Ascending aorta (tissue), 2 donors: Measurements from ENCODE around the gene MORC4. TPM values are rescaled to one million over a fixed set of nuclear protein-coding genes. Genes with fewer than 3 reads are reported as not detected.

Experiments
- DNase-seq, 2 donors: peaks; one replicate each; pipeline ENCODE4 v3.0.0-alpha.2; 2019; ENCODE audit warnings: low spot score in 2 of 2
- H3K27ac ChIP-seq, 2 donors: fragments of 200-600 bp; sonication (generic); one replicate each; pipeline ENCODE4 v1.5.1; 2016 to 2017; ENCODE audit warnings: mild to moderate bottlenecking in 1 of 2
- H3K27me3 ChIP-seq: fragments of 200-600 bp; sonication (generic); one replicate; pipeline ENCODE4 v1.5.1; 2017
- H3K36me3 ChIP-seq, 2 donors: fragments of 200-600 bp; sonication (generic); one replicate each; pipeline ENCODE4 v1.5.1; 2016
- H3K4me1 ChIP-seq, 2 donors: fragments of 200-600 bp; sonication (generic); one replicate each; pipeline ENCODE4 v1.5.1; 2016 to 2017; ENCODE audit warnings: mild to moderate bottlenecking in 1 of 2
- H3K4me3 ChIP-seq, 2 donors: fragments of 200-600 bp; sonication (generic); one replicate each; pipeline ENCODE4 v1.5.1; 2016 to 2017; ENCODE audit warnings: mild to moderate bottlenecking in 1 of 2
- H3K9me3 ChIP-seq, 2 donors: fragments of 200-600 bp; sonication (generic); one replicate each; pipeline ENCODE4 v1.5.1; 2016
- intact Hi-C: fragments of 100-400 bp; cut with DNase I; formaldehyde crosslinking; loops from one replicate; pipeline ENCODE4 v1.15.1; 2023
- total RNA-seq: library from RNA; depleted of rRNA; stranded (reverse); fragments of >200 nt; gene quantifications from one replicate; pipeline ENCODE4 v1.1.0, GENCODE V29; 2016
- TF ChIP-seq, protein P1 (sequence below), 3 experiments: fragments of 200-600 bp in 2 of 3; fragments of 450-650 bp in 1 of 3; sonication (generic) in 2 of 3; IDR thresholded peaks; one replicate each; pipeline ENCODE4 v1.5.1; 2016 to 2019; ENCODE audit warnings: antibody characterized with exemption in 3 of 3, mild to moderate bottlenecking in 1 of 3, moderate library complexity in 1 of 3

Gene MORC4
- total RNA-seq, 1 donor from 2014 or later, result 7.1 TPM

DNA sequence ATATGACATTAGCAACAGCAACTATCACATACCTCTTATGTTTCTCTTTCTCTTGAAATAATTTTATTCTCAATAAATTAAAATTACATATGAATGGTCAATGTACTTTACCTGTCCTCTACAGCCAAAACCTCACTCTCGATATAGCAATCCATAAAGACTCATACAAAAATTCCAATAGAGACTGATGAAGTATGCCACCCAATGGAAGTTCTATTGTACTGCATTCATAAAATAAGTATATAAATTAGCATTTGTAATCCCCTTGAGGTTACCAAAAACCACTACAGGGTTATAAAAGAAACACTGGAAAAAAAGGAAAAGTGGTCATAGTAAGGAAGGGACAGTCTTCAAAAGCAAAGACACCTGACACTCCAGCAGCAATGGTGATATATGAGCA, 47.0 kb downstream of the MORC4 start:
- Histone ChIP-seq H3K27me3 (no peaks in the 10 kb centered on the region), H3K9me3 (no peaks in the 10 kb centered on the region), H3K4me3 (no peak overlapping the region), H3K27ac (no peak overlapping the region), H3K4me1 (no peaks in the 10 kb centered on the region), H3K36me3 (no peaks in the 10 kb centered on the region)
- intact Hi-C loops, result loop anchor here (2.0 kb wide), 1 partner anchor 58 kb away; no protein-coding TSS in a partner anchor
- TF ChIP-seq, protein P1, sequence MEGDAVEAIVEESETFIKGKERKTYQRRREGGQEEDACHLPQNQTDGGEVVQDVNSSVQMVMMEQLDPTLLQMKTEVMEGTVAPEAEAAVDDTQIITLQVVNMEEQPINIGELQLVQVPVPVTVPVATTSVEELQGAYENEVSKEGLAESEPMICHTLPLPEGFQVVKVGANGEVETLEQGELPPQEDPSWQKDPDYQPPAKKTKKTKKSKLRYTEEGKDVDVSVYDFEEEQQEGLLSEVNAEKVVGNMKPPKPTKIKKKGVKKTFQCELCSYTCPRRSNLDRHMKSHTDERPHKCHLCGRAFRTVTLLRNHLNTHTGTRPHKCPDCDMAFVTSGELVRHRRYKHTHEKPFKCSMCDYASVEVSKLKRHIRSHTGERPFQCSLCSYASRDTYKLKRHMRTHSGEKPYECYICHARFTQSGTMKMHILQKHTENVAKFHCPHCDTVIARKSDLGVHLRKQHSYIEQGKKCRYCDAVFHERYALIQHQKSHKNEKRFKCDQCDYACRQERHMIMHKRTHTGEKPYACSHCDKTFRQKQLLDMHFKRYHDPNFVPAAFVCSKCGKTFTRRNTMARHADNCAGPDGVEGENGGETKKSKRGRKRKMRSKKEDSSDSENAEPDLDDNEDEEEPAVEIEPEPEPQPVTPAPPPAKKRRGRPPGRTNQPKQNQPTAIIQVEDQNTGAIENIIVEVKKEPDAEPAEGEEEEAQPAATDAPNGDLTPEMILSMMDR (IDR thresholded peaks at IDR 0.05), result peak in 1 of 3 experiments; percentile 33
- DNase-seq, result no peak

DNA sequence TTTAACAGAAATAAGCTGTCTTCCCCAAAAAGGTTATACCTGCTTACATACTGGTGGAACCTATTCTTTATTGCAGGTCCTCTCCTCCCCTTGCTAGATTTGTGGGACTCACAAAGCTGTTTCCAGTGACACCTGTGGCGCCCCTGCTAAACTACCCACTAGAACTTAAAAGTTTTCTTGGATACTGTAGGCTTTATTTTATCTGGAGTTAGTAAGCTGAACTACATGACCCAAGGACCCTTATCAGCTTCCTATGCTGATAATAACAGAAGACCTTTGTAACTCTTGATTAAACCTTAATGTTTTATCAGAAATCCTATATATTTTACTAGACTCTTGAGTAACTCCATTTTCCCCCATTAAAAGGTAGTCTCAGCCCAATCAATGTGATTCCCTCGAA, 47.5 kb downstream of the MORC4 start:
- no peaks in the 10 kb centered on the region for H3K9me3 ChIP-seq
- intact Hi-C loops, result loop anchor here (2.0 kb wide), 1 partner anchor 58 kb away; no protein-coding TSS in a partner anchor
- no peaks in the 10 kb centered on the region for H3K4me1 ChIP-seq
- H3K4me3 ChIP-seq, result no peak overlapping the region
- TF ChIP-seq, protein P1 (IDR thresholded peaks at IDR 0.05), result no peak
- DNase-seq, result no peak
- H3K27me3 ChIP-seq, result no peaks in the 10 kb centered on the region
- H3K27ac ChIP-seq, result no peak overlapping the region
- H3K36me3 ChIP-seq, result no peaks in the 10 kb centered on the region

DNA sequence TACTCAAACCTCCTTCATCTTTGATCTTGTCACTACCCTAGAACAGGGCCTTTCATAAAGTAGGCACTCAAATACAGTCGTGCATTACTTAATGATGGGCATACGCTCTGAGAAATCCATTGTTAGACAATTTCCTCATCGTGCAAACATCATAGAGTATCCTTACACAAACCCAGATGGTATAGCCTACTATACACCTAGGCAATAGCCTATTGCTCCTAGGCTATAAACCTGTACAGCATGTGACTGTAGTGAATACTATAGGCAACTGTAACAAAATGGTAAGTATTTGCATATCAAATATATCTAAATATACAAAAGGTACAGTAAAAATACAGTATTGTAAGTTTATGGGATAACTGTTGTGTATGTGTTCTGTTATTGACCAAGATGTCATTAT, 47.9 kb downstream of the MORC4 start:
- H3K27ac ChIP-seq, result no peak overlapping the region
- no peaks in the 10 kb centered on the region for H3K27me3 ChIP-seq
- TF ChIP-seq, protein P1 (IDR thresholded peaks at IDR 0.05), result no peak
- DNase-seq, result no peak
- no peak overlapping the region for H3K4me3 ChIP-seq
- intact Hi-C loops, result loop anchor here (2.0 kb wide), 1 partner anchor 57 kb away; no protein-coding TSS in a partner anchor
- H3K9me3 ChIP-seq, result no peaks in the 10 kb centered on the region
- H3K4me1 ChIP-seq, result no peaks in the 10 kb centered on the region
- H3K36me3 ChIP-seq, result no peaks in the 10 kb centered on the region

DNA sequence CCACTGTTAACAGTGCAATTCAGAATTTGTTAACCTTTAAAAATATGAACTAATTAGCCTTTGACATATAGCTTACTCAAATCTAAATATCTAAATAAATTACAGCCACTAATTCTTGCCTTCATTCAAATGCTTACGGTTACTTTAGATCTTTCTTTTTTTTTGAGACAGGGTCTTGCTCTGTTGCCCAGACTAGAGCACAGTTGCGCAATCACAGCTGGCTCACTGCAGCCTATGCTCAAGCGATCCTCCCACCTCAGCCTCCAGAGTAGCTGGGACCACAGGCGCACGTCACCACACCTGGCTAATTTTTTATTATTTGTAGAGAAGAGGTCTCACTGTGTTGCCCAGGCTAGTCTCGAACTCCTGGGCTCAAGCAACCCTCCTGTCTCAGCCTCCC, 48.8 kb downstream of the MORC4 start:
- TF ChIP-seq, protein P1 (IDR thresholded peaks at IDR 0.05), result no peak
- H3K27ac ChIP-seq, result no peak overlapping the region
- H3K27me3 ChIP-seq, result no peaks in the 10 kb centered on the region
- H3K36me3 ChIP-seq, result no peaks in the 10 kb centered on the region
- H3K4me1 ChIP-seq, result no peaks in the 10 kb centered on the region
- DNase-seq, result no peak
- intact Hi-C loops, result no loop called here
- H3K4me3 ChIP-seq, result no peak overlapping the region
- no peaks in the 10 kb centered on the region for H3K9me3 ChIP-seq

DNA sequence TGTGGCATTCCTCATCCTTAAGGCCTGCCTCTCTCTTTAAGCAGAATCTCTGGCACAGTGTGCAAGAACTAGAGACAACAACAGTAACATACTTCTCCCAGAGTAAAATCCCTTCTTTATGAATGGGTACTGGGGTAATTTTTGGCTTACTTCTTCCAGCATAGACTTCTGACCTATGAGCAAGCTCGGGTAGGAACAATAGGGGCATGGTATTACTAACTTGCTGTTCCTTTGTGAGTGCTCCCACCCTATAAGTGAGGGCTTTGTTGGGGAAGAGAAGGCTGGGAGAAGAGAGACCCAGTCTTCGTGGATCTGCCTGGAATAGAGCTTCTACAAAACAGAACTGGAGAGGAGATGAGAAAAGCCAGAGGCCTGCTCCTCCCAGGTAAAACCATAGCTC, 49.6 kb downstream of the MORC4 start:
- no peaks in the 10 kb centered on the region for H3K27me3 ChIP-seq
- no peak overlapping the region for H3K27ac ChIP-seq
- H3K4me3 ChIP-seq, result no peak overlapping the region
- H3K9me3 ChIP-seq, result no peaks in the 10 kb centered on the region
- H3K36me3 ChIP-seq, result no peaks in the 10 kb centered on the region
- H3K4me1 ChIP-seq, result no peaks in the 10 kb centered on the region
- intact Hi-C loops, result no loop called here
- TF ChIP-seq, protein P1 (IDR thresholded peaks at IDR 0.05), result no peak
- DNase-seq, result no peak

DNA sequence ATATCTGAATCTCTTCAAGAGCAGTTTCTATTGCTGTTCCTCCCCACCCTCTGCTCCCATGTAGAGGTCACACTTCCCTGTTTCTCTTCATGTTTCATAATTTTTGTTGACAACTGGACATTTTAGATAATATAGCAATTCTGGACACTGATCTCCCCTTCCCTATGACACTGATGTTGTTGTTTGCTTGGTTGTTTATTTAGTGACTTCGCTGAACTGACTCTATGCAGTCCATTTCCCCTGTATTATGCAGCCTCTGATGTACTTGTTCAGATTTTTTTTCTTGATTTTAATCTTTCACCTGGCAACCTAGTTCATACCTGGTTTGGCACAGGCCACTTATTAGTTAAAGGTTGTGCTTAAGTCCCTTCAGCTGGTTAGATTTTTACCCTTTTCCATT, 50.6 kb downstream of the MORC4 start:
- no peak overlapping the region for H3K4me3 ChIP-seq
- H3K36me3 ChIP-seq, result no peaks in the 10 kb centered on the region
- TF ChIP-seq, protein P1 (IDR thresholded peaks at IDR 0.05), result no peak
- no peaks in the 10 kb centered on the region for H3K4me1 ChIP-seq
- H3K27me3 ChIP-seq, result no peaks in the 10 kb centered on the region
- no peak overlapping the region for H3K27ac ChIP-seq
- intact Hi-C loops, result no loop called here
- H3K9me3 ChIP-seq, result no peaks in the 10 kb centered on the region
- DNase-seq, result no peak
